ENCODE data around the gene CELSR2. TPM values are rescaled to one million over a fixed set of nuclear protein-coding genes. Genes with fewer than 3 reads are reported as not detected.

The CELSR2 gene
- polyA plus RNA-seq, 5 donors: 9.6 to 17.0 (median 13.5) TPM

DNA sequence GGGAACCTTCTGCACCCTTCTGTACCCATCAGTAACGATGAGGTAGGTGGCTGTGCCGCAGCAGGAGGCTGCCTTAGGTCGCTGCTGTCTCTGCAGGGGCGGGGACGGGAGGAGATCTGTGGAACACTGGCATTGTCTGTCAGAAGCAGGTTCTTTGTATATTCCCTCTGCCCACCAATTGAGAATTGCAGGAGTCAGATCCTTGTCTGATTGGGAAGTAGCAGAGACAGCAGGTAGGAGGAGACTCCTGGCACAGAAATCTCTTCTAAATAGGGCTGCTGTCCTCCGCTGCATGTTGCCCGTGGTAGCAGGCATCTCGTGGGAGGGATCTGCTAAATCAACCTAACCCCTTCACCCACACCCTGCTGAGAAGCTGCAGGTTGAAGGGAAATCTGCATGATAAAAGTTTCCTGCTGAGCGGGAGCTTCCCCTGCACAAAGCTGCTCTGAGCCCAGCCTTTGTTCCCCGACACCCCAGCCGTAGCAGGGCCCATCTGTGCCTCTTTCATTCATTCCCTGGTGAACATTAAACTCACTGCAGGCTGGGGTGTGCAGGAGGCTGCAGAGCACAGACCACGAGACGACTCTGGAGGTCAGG lies 19.7 kb upstream of the CELSR2 start:
- DNase-seq: no peak

- no peak for DNase-seq
Measured at GRCh38 chr1:109231066-109231465, 18.3 kb upstream of the CELSR2 start.

DNA sequence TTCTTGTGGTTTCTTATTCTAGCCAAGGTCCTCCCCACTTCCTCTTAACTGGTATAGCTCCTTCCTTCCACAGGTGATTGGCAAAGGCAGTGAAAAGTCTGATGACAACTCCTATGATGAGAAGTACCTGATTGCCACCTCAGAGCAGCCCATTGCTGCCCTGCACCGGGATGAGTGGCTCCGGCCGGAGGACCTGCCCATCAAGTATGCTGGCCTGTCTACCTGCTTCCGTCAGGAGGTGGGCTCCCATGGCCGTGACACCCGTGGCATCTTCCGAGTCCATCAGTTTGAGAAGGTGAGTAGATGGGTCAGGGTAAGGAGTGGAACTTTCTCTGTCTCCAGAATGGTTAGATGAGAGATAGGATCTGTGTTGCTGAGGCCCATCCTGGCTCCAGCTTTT lies 14.2 kb upstream of the CELSR2 start:
- DNase-seq: no peak

- DNase-seq: no peak
Measured at GRCh38 chr1:109237512-109237911, 11.8 kb upstream of the CELSR2 start.

DNA sequence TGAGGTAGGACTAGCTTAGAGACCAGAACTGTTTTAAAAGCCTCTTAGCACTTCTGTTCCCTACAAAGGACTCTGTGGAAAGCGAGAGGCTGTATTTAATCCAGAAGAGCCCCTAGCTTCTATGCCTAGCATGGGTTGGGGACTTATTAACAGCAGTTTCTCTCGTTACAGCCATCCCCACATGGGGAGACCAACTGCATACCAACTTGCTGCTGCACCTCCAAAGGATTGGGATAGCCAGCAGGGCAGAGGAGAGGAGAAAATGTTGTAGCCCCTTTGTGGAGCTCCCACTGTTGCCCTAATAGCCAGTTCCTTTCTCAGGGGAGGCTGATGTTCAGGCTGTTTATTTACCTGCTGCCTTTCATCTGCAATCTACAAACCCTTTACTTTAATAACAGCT lies 11.0 kb upstream of the CELSR2 start:
- no peak for DNase-seq

- DNase-seq: no peak
Measured at GRCh38 chr1:109239047-109239408, 10.3 kb upstream of the CELSR2 start.

DNA sequence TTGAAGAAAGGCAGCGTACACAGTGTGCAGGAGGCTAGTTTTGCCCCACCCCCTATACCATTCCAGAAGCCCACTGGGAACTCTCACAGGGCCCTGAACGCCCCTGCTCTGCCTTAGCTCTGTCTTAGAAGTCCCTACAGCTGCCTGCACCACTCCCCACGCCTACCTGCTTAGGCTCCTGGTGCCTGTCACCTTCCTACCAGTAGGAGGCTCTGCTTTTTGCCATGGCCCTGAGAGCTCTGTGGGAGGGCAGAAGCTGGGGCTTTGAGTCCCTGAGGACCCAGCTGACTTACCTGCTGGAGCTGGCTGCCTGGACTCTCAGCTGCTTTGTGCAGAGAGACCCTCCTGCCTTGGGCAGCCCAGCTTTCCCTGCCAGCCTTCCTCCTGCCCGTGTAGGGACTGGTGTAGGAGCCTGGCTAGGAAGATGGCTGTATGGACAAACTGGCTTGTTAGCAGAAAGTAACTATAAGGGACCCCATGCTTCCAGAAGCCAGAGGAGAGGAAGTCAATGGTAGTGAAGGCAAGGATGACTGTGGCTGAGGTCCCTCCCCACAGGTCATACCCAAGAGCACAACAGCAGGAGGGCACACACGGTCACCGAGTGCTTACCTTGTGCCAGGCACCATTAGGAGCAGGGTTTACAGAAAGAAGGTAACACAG lies 9.8 kb upstream of the CELSR2 start:
- DNase-seq: no peak

- DNase-seq: no peak
Measured at GRCh38 chr1:109240158-109241152, 8.9 kb upstream of the CELSR2 start.

DNA sequence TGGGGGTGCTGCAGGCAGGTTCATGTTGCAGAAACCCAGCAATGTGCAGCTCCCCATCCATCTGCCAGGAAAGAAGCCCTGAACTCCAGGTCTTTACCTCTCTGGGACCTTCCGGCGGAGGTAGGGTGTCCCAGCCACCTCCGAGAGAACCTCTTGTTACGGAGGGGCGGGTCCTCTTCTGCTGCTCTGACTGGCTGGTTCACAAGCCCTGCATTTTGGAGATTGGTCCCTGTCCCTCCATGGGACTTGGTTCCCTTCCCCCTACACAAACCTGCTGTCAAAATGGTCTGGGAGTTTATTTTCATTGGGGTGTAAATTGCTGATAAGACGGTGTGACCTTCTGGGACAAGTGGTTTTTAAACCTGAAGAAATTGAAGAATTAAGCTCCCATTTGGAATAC lies 8.0 kb upstream of the CELSR2 start:
- no peak for DNase-seq

GRCh38 chr1:109241841-109242345 lies 7.4 kb upstream of the CELSR2 start:
- no peak for DNase-seq

- DNase-seq: peak in 1 of 2 donors; percentile 31
Measured at GRCh38 chr1:109242387-109242786, 7.0 kb upstream of the CELSR2 start.

- DNase-seq: no peak
Measured at GRCh38 chr1:109243221-109243620, 6.1 kb upstream of the CELSR2 start.

DNA sequence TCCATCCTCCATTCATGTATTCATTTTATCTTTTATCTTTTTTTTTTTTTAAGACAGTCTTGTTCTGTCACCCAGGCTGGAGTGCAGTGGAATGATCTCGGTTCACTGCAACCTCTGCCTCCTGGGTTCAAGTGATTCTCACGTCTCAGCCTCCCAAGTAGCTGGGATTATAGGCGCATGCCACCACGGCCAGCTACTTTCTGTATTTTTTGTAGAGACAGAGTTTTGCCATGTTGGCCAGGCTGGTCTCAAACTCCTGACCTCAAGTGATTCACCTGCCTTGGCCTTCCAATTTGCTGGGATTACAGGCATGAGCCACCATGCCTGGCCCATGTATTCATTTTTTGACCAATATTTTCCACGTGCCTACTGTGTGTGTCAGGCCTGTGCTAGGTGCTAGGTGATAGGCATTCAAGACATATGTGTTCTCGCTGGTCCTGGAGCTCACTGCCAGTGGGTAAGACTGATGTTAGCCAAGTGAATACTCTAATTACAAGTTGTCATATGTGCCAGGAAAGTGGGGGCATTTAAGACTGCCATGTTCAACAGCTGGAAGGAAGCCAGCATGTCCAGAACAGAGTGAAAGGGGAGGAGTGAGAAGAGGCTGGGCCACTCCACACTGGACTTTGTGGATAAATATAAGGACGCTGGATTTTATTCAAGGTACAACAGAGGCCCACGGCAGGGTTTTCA lies 5.3 kb upstream of the CELSR2 start:
- no peak for DNase-seq

GRCh38 chr1:109246141-109246551 lies 3.2 kb upstream of the CELSR2 start:
- no peak for DNase-seq

DNA sequence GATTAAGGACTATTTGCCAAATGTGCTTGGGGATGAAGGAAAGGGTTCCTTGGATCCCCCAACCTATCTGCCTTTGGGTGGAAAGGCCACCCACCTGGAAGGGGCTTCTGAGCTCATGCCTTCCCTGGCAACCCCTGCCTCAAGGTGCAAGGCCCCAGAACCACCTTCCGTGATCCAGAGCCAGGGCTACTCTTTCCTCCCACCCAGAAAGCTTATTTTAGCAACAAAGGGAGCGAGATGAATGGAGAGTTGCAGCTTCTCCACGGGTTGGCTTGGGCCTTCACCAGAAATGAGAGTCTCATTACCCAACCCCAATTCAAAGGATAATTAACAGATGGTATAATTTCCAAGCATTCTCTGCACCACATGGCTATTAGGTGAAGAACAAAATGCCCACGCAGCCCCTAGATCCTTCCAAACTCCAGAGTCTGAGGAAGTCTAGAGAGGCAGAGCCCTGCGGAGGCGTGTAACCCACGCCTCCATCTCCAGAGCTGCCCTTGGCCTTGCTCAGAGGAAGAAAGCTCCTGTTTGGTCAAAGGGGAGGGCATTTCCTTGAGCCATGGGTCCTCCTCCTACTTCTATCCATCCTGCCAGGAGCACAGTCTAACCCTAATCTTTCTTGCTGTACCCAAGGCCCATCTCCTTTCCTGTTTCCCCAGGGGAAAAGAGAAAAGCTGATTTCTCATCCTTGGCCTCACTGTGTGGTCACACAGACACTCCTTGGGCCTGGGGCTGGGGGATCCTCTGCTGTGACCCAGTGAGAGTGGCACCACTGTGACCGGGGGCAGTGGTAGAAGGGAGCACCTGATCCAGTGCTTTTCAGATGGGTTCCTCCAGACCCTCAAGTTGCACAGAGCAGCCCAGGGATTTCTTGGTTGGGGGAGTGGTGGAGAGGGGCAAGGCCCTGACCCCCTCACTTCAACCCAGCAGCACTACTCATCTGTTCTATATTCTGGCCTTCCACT lies 1.7 kb upstream of the CELSR2 start:
- no peak for DNase-seq

- no peak for DNase-seq
Measured at GRCh38 chr1:109248444-109248796, 919 bp upstream of the CELSR2 start.

GRCh38 chr1:109249654-109250401 lies 489 bp downstream of the CELSR2 start:
- no peak for DNase-seq

DNA sequence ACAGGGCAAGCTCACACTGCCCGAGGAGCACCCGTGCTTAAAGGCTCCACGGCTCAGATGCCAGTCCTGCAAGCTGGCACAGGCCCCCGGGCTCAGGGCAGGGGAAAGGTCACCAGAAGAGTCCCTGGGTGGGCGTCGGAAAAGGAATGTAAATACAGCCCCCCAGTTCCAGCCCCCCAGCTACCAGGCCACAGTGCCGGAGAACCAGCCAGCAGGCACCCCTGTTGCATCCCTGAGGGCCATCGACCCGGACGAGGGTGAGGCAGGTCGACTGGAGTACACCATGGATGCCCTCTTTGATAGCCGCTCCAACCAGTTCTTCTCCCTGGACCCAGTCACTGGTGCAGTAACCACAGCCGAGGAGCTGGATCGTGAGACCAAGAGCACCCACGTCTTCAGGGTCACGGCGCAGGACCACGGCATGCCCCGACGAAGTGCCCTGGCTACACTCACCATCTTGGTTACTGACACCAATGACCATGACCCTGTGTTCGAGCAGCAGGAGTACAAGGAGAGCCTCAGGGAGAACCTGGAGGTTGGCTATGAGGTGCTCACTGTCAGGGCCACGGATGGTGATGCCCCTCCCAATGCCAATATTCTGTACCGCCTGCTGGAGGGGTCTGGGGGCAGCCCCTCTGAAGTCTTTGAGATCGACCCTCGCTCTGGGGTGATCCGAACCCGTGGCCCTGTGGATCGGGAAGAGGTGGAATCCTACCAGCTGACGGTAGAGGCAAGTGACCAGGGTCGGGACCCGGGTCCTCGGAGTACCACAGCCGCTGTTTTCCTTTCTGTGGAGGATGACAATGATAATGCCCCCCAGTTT lies 1.3 kb downstream of the CELSR2 start:
- DNase-seq: no peak
